GM23338 (cell line): Measurements from ENCODE around the gene HTR7. TPM values are rescaled to one million over a fixed set of nuclear protein-coding genes. Genes with fewer than 3 reads are reported as not detected.

Source experiments
- ATAC-seq: fragments of 200-7000 bp; cut with Tn5 transposase; 3 replicates; pipeline ENCODE4 v1.9.1; 2020
- DNase-seq: peaks from one replicate; pipeline ENCODE4 v3.0.0-alpha.2; 2015; ENCODE audit warnings: low spot score
- H2AFZ ChIP-seq: fragments of 200-600 bp; sonication (generic); 2 replicates; pipeline ENCODE4 v1.8.0; 2016; ENCODE audit warnings: antibody characterized with exemption, mild to moderate bottlenecking, moderate library complexity
- H3F3A ChIP-seq: fragments of 200-600 bp; sonication (generic); replicated peaks from 2 replicates; pipeline ENCODE4 v1.8.0; 2017; ENCODE audit warnings: antibody characterized with exemption, mixed run types, low read depth
- H3K27ac ChIP-seq: fragments of 200-600 bp; sonication (generic); 2 replicates; pipeline ENCODE4 v1.6.1; 2016; ENCODE audit warnings: low read depth
- H3K27me3 ChIP-seq: fragments of 200-600 bp; sonication (generic); 2 replicates; pipeline ENCODE4 v1.8.0; 2016; ENCODE audit warnings: mild to moderate bottlenecking, mixed run types, moderate library complexity; ENCODE audit not compliant: insufficient read depth
- H3K36me3 ChIP-seq: fragments of 200-600 bp; sonication (generic); 2 replicates; pipeline ENCODE4 v1.8.0; 2016; ENCODE audit warnings: mild to moderate bottlenecking; ENCODE audit not compliant: insufficient read depth
- H3K4me1 ChIP-seq: fragments of 200-600 bp; sonication (generic); 2 replicates; pipeline ENCODE4 v1.8.0; 2016; ENCODE audit warnings: mild to moderate bottlenecking, moderate library complexity; ENCODE audit not compliant: insufficient read depth
- H3K4me2 ChIP-seq: fragments of 200-600 bp; sonication (generic); 2 replicates; pipeline ENCODE4 v1.7.1; 2017; ENCODE audit warnings: mixed run types
- H3K4me3 ChIP-seq: fragments of 200-600 bp; sonication (generic); 2 replicates; pipeline ENCODE4 v1.6.1; 2016; ENCODE audit warnings: mixed run types
- H3K79me2 ChIP-seq: fragments of 200-600 bp; sonication (generic); replicated peaks from 2 replicates; pipeline ENCODE4 v1.8.0; 2017; ENCODE audit warnings: mild to moderate bottlenecking; ENCODE audit not compliant: insufficient read depth
- H3K9me2 ChIP-seq: fragments of 200-600 bp; sonication (generic); 2 replicates; pipeline ENCODE4 v1.8.0; 2017; ENCODE audit not compliant: insufficient read depth
- H4K20me1 ChIP-seq: fragments of 200-600 bp; sonication (generic); replicated peaks from 2 replicates; pipeline ENCODE4 v1.8.0; 2017; ENCODE audit warnings: mild to moderate bottlenecking; ENCODE audit not compliant: insufficient read depth
- H3K27ac Mint-ChIP-seq: 2 replicates; pipeline ENCODE4 v1.8.0; 2020; ENCODE audit warnings: inconsistent platforms, mild to moderate bottlenecking, moderate library complexity, mixed read lengths
- H3K27me3 Mint-ChIP-seq: 3 replicates; pipeline ENCODE4 v1.8.0; 2022; ENCODE audit warnings: low read depth, mild to moderate bottlenecking, moderate library complexity, mixed read lengths, inconsistent platforms; ENCODE audit not compliant: insufficient read depth, poor library complexity
- H3K36me3 Mint-ChIP-seq: 3 replicates; pipeline ENCODE4 v1.8.0; 2021; ENCODE audit warnings: low read depth, mild to moderate bottlenecking, inconsistent platforms, moderate library complexity, mixed read lengths
- H3K4me1 Mint-ChIP-seq: 3 replicates; pipeline ENCODE4 v1.8.0; 2020; ENCODE audit warnings: mild to moderate bottlenecking, inconsistent platforms, mixed read lengths
- H3K4me3 Mint-ChIP-seq: 3 replicates; pipeline ENCODE4 v1.8.0; 2021; ENCODE audit warnings: moderate library complexity, mild to moderate bottlenecking, inconsistent platforms, mixed read lengths
- H3K9me3 Mint-ChIP-seq: 3 replicates; pipeline ENCODE4 v1.8.0; 2020; ENCODE audit warnings: moderate library complexity, mild to moderate bottlenecking, inconsistent platforms, mixed read lengths
- EZH2 ChIP-seq: fragments of 200-600 bp; sonication (generic); IDR thresholded peaks from one replicate; pipeline ENCODE4 v1.8.0; 2017; ENCODE audit warnings: antibody characterized with exemption, mild to moderate bottlenecking, low read depth; ENCODE audit not compliant: unreplicated experiment
- JUNB ChIP-seq: IDR thresholded peaks from one replicate; pipeline ENCODE4 v1.6.1; 2016; ENCODE audit warnings: antibody characterized with exemption; ENCODE audit not compliant: unreplicated experiment
- NANOG ChIP-seq: IDR thresholded peaks from 2 replicates; pipeline ENCODE4 v1.6.1; 2016; ENCODE audit warnings: antibody characterized with exemption, borderline replicate concordance
- POLR2AphosphoS5 ChIP-seq: IDR thresholded peaks from 2 replicates; pipeline ENCODE4 v1.6.1; 2016; ENCODE audit warnings: antibody characterized with exemption, low read depth
- STAT1 ChIP-seq: IDR thresholded peaks from one replicate; pipeline ENCODE4 v1.6.1; 2016; ENCODE audit warnings: antibody characterized with exemption; ENCODE audit not compliant: unreplicated experiment
- ZNF331 ChIP-seq: fragments of 250-450 bp; sonication (Bioruptor Pico); IDR thresholded peaks from 2 replicates; pipeline ENCODE4 v1.5.0; 2020; ENCODE audit warnings: low read depth, mild to moderate bottlenecking, moderate library complexity
- ZNF462 ChIP-seq: fragments of 250-450 bp; sonication (Bioruptor Pico); IDR thresholded peaks from 2 replicates; pipeline ENCODE4 v1.5.0; 2020; ENCODE audit warnings: mild to moderate bottlenecking, moderate library complexity
- polyA plus RNA-seq: library from polyadenylated mRNA; unstranded; fragments of >200 nt; fragmentation: Nextera tagmentation; extraction: Ambion mirVana; gene quantifications from 2 replicates; pipeline ENCODE4 v1.2.1, GENCODE V29; 2016
- total RNA-seq: library from RNA; depleted of rRNA; stranded (reverse); fragments of >200 nt; shearing (Covaris generic); gene quantifications from 2 replicates; pipeline ENCODE4 v1.2.3, GENCODE V29; 2014
- TF ChIP-seq, protein P1 (sequence below): IDR thresholded peaks from 2 replicates; pipeline ENCODE4 v1.6.1; 2016; ENCODE audit warnings: antibody characterized with exemption

The HTR7 gene
- total and polyA plus RNA-seq, 2 experiments from 2014 or later = 7.0 to 42.2 TPM

GRCh38 chr10:90834326-90834725 is 23.5 kb downstream of the HTR7 start (continued):
- TF ChIP-seq ZNF462 (CRISPR knock-in tag) (no peak), ZNF331 (CRISPR knock-in tag) (no peak), STAT1 (no peak), POLR2AphosphoS5 (no peak), NANOG (no peak), EZH2 (no peak), JUNB (no peak)

- Histone ChIP-seq H2AFZ (no peak overlapping the region), H3K79me2 (peaks cover 94% of the 10 kb centered on the region), H3K4me1 (no peaks in the 10 kb centered on the region), H3K9me2 (peaks cover 2% of the 10 kb centered on the region; the same call in 1 of the 2 replicates), H3F3A (no peaks in the 10 kb centered on the region), H4K20me1 (no peaks in the 10 kb centered on the region; the same call in 1 of the 2 replicates), H3K27ac (no peak overlapping the region), H3K4me2 (no peak overlapping the region), H3K27me3 (no peaks in the 10 kb centered on the region), H3K4me3 (no peak overlapping the region), H3K36me3 (no peaks in the 10 kb centered on the region; the same call in 1 of the 2 replicates)
- H3K9me3 Mint-ChIP-seq = peaks cover 19% of the 10 kb centered on the region
- DNase-seq (no peak), ATAC-seq (no peak)
- H3K36me3 Mint-ChIP-seq = peaks cover 48% of the 10 kb centered on the region
- no peak overlapping the region for H3K27ac Mint-ChIP-seq
- no peaks in the 10 kb centered on the region for H3K4me1 Mint-ChIP-seq
- H3K4me3 Mint-ChIP-seq = no peak overlapping the region
- no peaks in the 10 kb centered on the region for H3K27me3 Mint-ChIP-seq
- TF ChIP-seq, protein P1, sequence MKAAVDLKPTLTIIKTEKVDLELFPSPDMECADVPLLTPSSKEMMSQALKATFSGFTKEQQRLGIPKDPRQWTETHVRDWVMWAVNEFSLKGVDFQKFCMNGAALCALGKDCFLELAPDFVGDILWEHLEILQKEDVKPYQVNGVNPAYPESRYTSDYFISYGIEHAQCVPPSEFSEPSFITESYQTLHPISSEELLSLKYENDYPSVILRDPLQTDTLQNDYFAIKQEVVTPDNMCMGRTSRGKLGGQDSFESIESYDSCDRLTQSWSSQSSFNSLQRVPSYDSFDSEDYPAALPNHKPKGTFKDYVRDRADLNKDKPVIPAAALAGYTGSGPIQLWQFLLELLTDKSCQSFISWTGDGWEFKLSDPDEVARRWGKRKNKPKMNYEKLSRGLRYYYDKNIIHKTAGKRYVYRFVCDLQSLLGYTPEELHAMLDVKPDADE = no peak
- no peak for TF ChIP-seq ZNF462 (CRISPR knock-in tag)
- no peak for TF ChIP-seq JUNB
Measured at GRCh38 chr10:90832111-90832510, 25.7 kb downstream of the HTR7 start.
